Measurements from ENCODE around the gene GIMAP2.

Gene GIMAP2

GRCh38 chr7:150685219-150686029 lies at the start of gene GIMAP2:
GIMAP2 (plus strand) TSS chr7:150685706; CDS start chr7:150687060, 1,354 bp downstream.
- H3K27me3 ChIP-seq, result no peaks in the 10 kb centered on the region
- H3K4me1 ChIP-seq (ENCODE audit: control insufficient read depth in 1 of 2, insufficient read depth in 1 of 2, low read depth in 1 of 2, low read length in 1 of 2), result peaks cover 16 to 24% of the 10 kb centered on the region in 2 experiments
- peak within 1 kb of the TSS; percentile 61 to 80 for H3K4me3 ChIP-seq (ENCODE audit: low read depth in 1 of 2, low read length in 1 of 2)
- H3K9me3 ChIP-seq, result no peaks in the 10 kb centered on the region
- H3K36me3 ChIP-seq, result peaks cover 9% of the 10 kb centered on the region
- TF ChIP-seq CTCF (IDR thresholded peaks at IDR 0.05), result no peak
- peak within 1 kb of the TSS; percentile 70 for H3K27ac ChIP-seq

DNA sequence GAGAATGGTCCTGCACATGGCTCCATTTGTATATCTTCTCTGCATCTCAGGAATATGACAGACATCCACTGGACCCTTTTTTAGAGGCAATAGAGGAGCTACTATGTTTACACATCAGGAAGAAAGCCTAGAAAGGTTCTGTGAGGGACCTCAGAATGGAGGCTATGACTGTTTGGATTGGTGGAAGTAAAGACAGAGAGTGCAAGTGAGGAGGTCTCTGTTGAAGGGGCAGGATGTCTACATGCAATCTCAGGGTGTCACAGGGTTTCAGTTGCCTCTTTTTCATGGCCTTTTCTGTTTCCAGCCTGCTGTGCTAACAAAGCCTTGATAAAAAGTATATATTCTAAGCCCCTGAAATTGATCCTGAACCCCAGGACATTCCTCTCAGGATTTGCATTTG lies 43.7 kb upstream of the GIMAP2 start:
- Histone ChIP-seq H3K36me3 (no peaks in the 10 kb centered on the region), H3K27ac (no peak overlapping the region), H3K9me3 (no peaks in the 10 kb centered on the region), H3K4me3 (ENCODE audit: low read depth in 1 of 2, low read length in 1 of 2) (no peak overlapping the region), H3K4me1 (ENCODE audit: control insufficient read depth in 1 of 2, insufficient read depth in 1 of 2, low read depth in 1 of 2, low read length in 1 of 2) (no peaks in the 10 kb centered on the region), H3K27me3 (no peaks in the 10 kb centered on the region)
- TF ChIP-seq CTCF (IDR thresholded peaks at IDR 0.05), result no peak

- Histone ChIP-seq H3K27me3 (no peaks in the 10 kb centered on the region), H3K4me1 (ENCODE audit: control insufficient read depth in 1 of 2, insufficient read depth in 1 of 2, low read depth in 1 of 2, low read length in 1 of 2) (no peaks in the 10 kb centered on the region), H3K36me3 (no peaks in the 10 kb centered on the region), H3K27ac (no peak overlapping the region), H3K9me3 (no peaks in the 10 kb centered on the region), H3K4me3 (ENCODE audit: low read depth in 1 of 2, low read length in 1 of 2) (no peak overlapping the region)
- no peak for TF ChIP-seq CTCF (IDR thresholded peaks at IDR 0.05)
Observed at GRCh38 chr7:150642926-150643325, 42.6 kb upstream of the GIMAP2 start.

GRCh38 chr7:150645259-150646020 lies 40.1 kb upstream of the GIMAP2 start:
- no peak overlapping the region for H3K4me3 ChIP-seq (ENCODE audit: low read depth in 1 of 2, low read length in 1 of 2)
- no peak overlapping the region for H3K27ac ChIP-seq
- no peak for TF ChIP-seq CTCF (IDR thresholded peaks at IDR 0.05)
- no peaks in the 10 kb centered on the region for H3K9me3 ChIP-seq
- no peaks in the 10 kb centered on the region for H3K36me3 ChIP-seq
- no peaks in the 10 kb centered on the region for H3K4me1 ChIP-seq (ENCODE audit: control insufficient read depth in 1 of 2, insufficient read depth in 1 of 2, low read depth in 1 of 2, low read length in 1 of 2)
- no peaks in the 10 kb centered on the region for H3K27me3 ChIP-seq

DNA sequence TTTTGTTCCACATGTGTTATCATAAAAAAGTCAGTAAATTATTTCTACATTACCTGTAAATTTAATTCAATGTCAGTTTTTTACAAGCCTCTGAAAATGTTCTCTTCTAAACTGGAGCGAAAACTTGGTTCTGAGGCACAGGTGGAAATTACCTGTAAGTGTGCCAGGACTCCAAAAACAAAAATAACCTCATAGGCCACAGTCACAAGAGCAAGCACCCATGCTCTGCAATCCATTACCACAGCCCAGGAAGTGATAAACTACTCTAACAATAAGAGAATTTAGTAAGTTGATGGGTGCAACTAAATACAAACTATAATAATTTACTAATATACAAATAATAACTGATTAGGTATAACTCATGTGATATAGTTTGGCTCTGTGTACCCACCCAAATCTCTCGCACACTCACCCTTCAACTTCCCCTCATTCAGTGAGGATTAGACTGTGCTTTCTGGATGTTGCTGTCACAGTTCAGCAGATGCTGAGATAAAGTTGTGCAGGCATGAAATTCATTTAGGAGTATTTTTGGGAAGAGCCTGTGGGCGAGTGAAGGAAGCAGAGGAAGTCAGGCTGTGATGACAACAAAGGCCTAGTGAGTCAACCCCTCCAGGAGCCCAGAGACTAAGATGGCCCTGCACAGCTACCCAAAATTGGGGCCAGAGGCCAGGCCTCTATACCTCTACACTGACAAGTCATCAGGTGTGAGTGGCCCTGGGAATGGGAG lies 37.0 kb upstream of the GIMAP2 start:
- no peaks in the 10 kb centered on the region for H3K9me3 ChIP-seq
- H3K36me3 ChIP-seq, result no peaks in the 10 kb centered on the region
- H3K27me3 ChIP-seq, result no peaks in the 10 kb centered on the region
- TF ChIP-seq CTCF (IDR thresholded peaks at IDR 0.05), result no peak
- no peaks in the 10 kb centered on the region for H3K4me1 ChIP-seq (ENCODE audit: control insufficient read depth in 1 of 2, insufficient read depth in 1 of 2, low read depth in 1 of 2, low read length in 1 of 2)
- H3K4me3 ChIP-seq (ENCODE audit: low read depth in 1 of 2, low read length in 1 of 2), result no peak overlapping the region
- no peak overlapping the region for H3K27ac ChIP-seq

Measured in neutrophil (primary cell).